ENCODE results near the gene MYORG.
"Not testable (repeated sequence)": the region's sequence is repeated elsewhere in the genome, so short reads cannot be mapped to it uniquely, and the experiment has no call there.

- TF ChIP-seq GATA1 (IDR thresholded peaks at IDR 0.05; ENCODE audit: low read depth, low read length); POLR2A (IDR thresholded peaks at IDR 0.05; ENCODE audit: low read length): not testable (repeated sequence)
Observed at GRCh38 chr9:34368796-34369195, 7.9 kb downstream of the MYORG start.
